Measurements from ENCODE around the gene TREX2.

Gene TREX2

DNA sequence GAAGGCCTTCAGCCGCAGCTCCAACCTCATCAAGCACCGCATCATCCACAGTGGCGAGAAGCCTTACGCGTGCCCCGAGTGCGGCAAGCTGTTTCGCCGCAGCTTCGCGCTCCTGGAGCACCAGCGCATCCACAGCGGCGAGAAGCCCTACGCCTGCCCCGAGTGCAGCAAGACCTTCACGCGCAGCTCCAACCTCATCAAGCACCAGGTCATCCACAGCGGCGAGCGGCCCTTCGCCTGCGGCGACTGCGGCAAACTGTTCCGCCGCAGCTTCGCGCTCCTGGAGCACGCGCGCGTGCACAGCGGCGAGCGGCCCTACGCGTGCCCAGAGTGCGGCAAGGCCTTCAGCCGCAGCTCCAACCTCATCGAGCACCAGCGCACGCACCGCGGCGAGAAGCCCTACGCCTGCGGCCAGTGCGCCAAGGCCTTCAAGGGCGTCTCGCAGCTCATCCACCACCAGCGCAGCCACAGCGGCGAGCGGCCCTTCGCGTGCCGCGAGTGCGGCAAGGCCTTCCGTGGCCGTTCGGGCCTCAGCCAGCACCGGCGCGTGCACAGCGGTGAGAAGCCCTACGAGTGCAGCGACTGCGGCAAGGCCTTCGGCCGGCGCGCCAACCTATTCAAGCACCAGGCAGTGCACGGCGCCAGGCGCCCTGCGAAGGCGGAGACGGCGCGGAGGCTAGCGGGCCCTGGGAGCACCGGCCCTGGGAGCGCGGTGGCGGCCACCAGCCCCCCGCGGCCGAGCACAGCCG is 24.8 kb downstream of the TREX2 start:
- Histone ChIP-seq H3K4me1 (ENCODE audit: control insufficient read depth, insufficient read depth, low read length) (no peaks in the 10 kb centered on the region), H3K9me3 (ENCODE audit: control insufficient read depth, insufficient read depth, low read length) (peaks cover 2% of the 10 kb centered on the region), H3K36me3 (ENCODE audit: control insufficient read depth, insufficient read depth, low read length) (no peaks in the 10 kb centered on the region), H3K27me3 (ENCODE audit: control insufficient read depth, insufficient read depth, low read length) (no peaks in the 10 kb centered on the region), H3K4me3 (ENCODE audit: low read depth, low read length) (no peak overlapping the region), H3K9ac (ENCODE audit: low read depth, low read length) (no peak overlapping the region)

DNA sequence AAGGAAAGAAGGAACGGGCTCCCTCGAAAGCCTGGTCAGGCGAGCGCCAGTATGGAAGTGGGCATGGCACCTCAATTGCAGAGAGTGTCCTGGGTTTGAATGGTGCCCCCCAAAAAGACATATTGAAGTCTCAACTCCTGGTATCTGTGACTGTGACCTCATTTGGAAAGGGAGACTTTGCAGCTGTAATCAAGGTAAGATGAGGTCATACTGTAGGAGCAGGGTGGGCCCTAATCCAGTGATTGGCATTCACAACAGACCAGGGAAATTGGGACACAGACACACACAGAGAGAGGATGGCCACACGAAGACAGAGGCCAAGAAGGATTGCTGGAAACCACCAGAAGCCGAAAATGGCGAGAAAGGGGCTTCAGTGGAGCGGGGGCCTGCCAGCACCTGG is 28.2 kb downstream of the TREX2 start:
- Histone ChIP-seq H3K36me3 (ENCODE audit: control insufficient read depth, insufficient read depth, low read length) (no peaks in the 10 kb centered on the region), H3K9me3 (ENCODE audit: control insufficient read depth, insufficient read depth, low read length) (peaks cover 5% of the 10 kb centered on the region)

DNA sequence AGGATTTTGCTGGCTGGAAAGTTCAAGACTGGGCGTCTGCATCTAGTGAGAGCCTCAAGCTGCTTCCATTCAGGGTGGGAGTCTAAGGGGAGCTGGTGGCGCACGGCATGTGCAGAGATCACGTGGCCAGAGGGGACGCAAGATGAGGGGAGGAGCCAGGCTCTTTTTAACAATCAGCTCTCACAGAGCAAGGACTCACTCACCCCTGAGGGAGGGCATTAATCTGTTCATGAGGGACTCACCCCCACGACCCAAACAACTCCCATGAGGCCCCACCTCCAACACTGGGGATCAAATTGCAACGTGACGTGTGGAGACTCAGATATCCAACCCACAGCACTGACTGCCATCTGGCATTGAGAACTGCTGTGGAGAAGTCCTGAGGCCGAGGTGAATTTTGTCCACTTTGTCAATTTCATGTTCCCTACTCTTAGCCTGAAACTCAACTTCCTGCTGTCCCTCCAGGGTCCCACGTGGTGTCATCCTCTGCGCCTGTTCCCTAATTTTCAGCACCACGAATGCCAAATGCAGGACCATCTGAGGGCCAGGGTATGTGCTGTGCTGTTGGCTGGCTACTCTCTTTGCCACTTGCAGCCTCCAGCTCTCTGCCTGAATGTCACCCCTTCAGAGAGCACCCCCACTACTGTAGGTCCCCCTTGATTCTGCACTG is 28.9 kb downstream of the TREX2 start:
- H3K9ac ChIP-seq (ENCODE audit: low read depth, low read length), result no peak overlapping the region
- H3K9me3 ChIP-seq (ENCODE audit: control insufficient read depth, insufficient read depth, low read length), result peaks cover 5% of the 10 kb centered on the region
- no peaks in the 10 kb centered on the region for H3K36me3 ChIP-seq (ENCODE audit: control insufficient read depth, insufficient read depth, low read length)
- H3K4me3 ChIP-seq (ENCODE audit: low read depth, low read length), result no peak overlapping the region
- no peaks in the 10 kb centered on the region for H3K4me1 ChIP-seq (ENCODE audit: control insufficient read depth, insufficient read depth, low read length)
- H3K27me3 ChIP-seq (ENCODE audit: control insufficient read depth, insufficient read depth, low read length), result peaks cover 7% of the 10 kb centered on the region

More for the DNA sequence above, 28.2 kb downstream of the TREX2 start:
- no peaks in the 10 kb centered on the region for H3K4me1 ChIP-seq (ENCODE audit: control insufficient read depth, insufficient read depth, low read length)
- H3K27me3 ChIP-seq (ENCODE audit: control insufficient read depth, insufficient read depth, low read length), result no peaks in the 10 kb centered on the region
- no peak overlapping the region for H3K9ac ChIP-seq (ENCODE audit: low read depth, low read length)
- no peak overlapping the region for H3K4me3 ChIP-seq (ENCODE audit: low read depth, low read length)

DNA sequence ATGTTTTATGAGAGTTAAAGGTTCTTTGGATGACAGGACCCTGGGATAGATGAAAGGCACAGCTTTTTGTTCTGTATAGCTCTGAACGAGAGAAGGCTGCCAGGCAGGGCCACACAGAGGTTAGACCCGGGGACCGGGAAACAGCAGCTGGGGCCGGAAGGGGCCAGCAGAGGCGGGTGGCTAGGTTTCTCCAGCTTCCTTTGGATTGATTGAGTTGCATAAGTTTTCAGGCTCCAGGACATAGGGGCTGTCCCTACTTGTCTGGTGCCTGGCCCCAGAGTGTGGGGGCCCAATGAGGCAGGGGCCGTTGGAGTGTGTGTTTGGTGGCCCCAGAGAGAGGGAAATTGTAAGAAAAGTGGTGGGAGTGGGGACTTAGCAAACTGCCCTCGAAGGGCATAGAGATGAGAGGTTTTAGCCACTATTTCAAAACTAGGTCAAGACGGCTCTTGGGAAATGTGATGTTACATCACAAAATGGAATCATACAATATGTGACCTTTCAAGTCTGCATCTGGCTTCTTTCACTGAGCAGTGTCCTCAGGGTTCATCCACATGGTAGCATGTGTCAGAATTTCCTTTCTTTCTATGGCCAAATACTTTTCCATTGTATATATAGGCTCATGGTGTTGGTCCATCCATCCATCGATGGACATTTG is 30.9 kb downstream of the TREX2 start:
- no peaks in the 10 kb centered on the region for H3K36me3 ChIP-seq (ENCODE audit: control insufficient read depth, insufficient read depth, low read length)
- H3K9me3 ChIP-seq (ENCODE audit: control insufficient read depth, insufficient read depth, low read length), result peaks cover 5% of the 10 kb centered on the region
- H3K4me1 ChIP-seq (ENCODE audit: control insufficient read depth, insufficient read depth, low read length), result no peaks in the 10 kb centered on the region
- no peak overlapping the region for H3K4me3 ChIP-seq (ENCODE audit: low read depth, low read length)
- no peak overlapping the region for H3K9ac ChIP-seq (ENCODE audit: low read depth, low read length)
- H3K27me3 ChIP-seq (ENCODE audit: control insufficient read depth, insufficient read depth, low read length), result peaks cover 12% of the 10 kb centered on the region

DNA sequence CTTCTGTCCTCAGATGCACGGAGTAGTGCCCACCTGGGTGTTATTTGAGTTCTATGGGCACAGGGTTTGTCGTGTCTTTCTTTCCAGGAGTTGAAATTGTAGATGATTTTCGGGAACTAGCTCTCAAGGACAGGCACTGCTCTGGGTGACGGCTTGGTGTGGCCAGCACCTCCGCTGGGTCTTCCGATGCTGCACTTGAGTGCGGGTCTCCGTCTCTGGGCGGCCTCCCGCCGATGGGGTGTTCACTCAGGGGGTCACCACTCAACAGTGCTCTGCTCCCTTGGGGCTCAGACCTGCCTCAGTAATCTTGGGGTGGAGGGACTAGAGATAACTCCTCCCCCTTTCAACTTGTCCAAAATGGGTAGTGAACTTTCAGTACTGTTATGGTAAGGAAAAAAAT is 32.1 kb downstream of the TREX2 start:
- peaks cover 5% of the 10 kb centered on the region for H3K9me3 ChIP-seq (ENCODE audit: control insufficient read depth, insufficient read depth, low read length)

DNA sequence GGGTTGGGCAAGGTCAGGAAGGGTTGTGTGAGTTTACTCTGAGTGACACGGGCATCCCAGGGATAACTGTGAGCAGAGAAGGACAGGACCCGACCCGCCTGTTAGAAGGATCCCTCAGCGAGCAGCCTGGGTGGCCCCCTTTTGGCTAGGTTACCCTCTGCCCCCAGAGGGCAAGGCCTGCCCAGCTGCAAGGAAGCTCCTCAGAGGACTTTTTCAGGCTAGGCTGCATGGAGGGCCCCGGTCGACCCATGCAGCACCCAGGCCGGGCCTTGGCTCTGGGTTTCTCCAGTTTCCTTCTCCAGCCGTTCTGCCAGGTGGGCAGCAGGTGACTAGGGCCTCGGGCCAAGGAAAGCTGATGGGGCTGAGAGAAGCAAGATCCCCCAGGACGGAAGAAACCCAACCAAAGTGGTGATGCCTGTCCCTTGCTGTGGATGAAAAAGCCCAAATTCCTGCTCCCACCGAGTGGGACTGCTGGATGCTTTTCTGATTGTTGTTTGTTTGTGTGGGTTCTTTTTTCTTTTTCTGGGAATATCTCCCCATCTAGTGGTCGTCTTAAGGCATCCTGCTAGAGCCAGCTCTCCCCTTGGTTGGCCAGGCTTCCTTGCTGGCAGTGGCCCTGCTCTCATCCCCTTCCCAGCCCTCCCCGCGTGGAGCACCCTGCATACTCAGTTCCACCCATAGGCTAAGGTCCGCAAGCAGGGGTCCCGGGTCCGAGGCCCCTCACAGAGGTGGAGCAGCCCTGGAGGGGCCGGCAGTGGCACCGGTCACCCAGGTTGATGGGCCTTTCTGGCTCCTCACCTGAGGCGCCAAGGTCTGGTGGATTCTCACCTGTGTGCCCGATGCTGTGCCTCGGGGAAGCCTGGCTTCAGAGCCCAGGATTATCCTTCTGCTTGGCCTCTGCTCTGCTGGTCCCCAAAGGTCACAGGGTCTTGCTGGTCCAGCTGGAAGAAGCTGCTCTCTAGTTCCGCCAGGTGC is 32.8 kb downstream of the TREX2 start:
- Histone ChIP-seq H3K9me3 (ENCODE audit: control insufficient read depth, insufficient read depth, low read length) (peaks cover 5% of the 10 kb centered on the region), H3K4me1 (ENCODE audit: control insufficient read depth, insufficient read depth, low read length) (no peaks in the 10 kb centered on the region), H3K27me3 (ENCODE audit: control insufficient read depth, insufficient read depth, low read length) (peaks cover 12% of the 10 kb centered on the region), H3K4me3 (ENCODE audit: low read depth, low read length) (no peak overlapping the region), H3K36me3 (ENCODE audit: control insufficient read depth, insufficient read depth, low read length) (no peaks in the 10 kb centered on the region), H3K9ac (ENCODE audit: low read depth, low read length) (no peak overlapping the region)

More for the DNA sequence above, 32.1 kb downstream of the TREX2 start:
- Histone ChIP-seq H3K36me3 (ENCODE audit: control insufficient read depth, insufficient read depth, low read length) (no peaks in the 10 kb centered on the region), H3K4me3 (ENCODE audit: low read depth, low read length) (no peak overlapping the region), H3K27me3 (ENCODE audit: control insufficient read depth, insufficient read depth, low read length) (peaks cover 12% of the 10 kb centered on the region), H3K9ac (ENCODE audit: low read depth, low read length) (no peak overlapping the region), H3K4me1 (ENCODE audit: control insufficient read depth, insufficient read depth, low read length) (no peaks in the 10 kb centered on the region)

DNA sequence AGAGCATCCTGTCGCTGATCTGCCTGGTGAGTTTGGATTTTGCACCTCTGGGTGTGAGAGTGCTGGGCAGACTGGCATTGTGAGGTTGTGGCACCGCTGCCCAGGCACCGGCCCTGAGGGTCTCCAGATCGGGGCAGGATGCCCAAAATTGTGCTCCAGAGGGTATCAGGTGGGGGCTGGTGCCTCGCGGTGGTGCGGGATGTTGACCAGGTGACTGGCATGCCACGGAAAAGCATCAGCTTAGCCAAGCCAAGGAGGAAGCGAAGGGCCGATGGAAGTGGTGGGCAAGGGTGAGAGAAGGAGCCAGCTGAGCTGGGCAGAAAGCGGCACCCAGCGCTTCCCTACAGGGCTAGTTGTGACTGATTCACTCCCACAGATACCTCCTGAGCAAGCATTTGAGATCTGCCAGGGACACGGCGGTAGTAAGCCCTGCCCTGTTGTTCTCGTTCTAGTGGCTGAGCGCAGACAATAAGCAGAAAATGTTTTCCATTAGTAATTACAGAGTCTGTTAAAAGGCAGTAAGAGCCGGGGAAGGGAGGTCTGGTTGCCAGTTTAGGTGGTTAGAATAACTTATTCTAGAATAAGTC is 33.8 kb downstream of the TREX2 start:
- Histone ChIP-seq H3K9ac (ENCODE audit: low read depth, low read length) (no peak overlapping the region), H3K27me3 (ENCODE audit: control insufficient read depth, insufficient read depth, low read length) (peaks cover 12% of the 10 kb centered on the region), H3K4me1 (ENCODE audit: control insufficient read depth, insufficient read depth, low read length) (no peaks in the 10 kb centered on the region), H3K4me3 (ENCODE audit: low read depth, low read length) (peak overlapping the region; percentile 18), H3K36me3 (ENCODE audit: control insufficient read depth, insufficient read depth, low read length) (no peaks in the 10 kb centered on the region), H3K9me3 (ENCODE audit: control insufficient read depth, insufficient read depth, low read length) (peaks cover 5% of the 10 kb centered on the region)

DNA sequence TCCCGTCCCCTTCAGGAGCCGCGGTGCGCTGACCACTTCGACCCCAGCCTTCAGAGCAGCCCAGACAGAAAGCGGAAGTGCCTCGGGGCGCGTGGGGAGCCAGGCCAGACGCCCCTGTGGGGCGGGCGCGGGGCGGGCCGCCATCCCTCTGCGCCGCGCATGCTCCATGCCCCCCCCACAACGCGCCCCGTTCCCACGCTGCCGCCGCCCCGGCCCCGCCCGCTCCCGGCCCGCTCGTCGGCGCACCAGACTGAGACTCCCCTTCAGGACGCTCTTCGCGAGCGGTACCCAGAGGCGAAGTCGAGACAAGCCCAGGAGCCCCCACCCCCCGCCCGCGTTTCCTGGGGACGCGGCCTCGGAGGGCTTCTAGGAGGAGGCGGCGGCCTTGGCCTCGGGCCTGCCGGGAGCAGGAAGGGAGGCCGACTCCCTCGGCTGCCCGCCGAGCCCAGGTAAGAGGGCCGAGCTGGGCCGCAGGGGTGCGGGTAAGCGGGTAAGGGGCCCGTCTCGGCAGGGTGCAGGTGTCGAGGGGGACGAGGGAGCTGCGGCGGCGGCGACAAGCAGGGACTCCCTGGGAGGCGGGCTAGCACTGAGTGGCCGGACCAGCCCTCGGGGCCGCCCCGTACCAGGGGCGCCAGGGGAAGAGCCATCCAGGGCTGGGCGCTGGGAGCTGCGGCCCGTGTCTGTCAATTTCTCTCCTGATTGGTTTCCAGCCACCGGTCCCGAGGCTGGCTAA is 34.4 kb downstream of the TREX2 start, which contains the start of gene ZFP92:
TSS of gene ZFP92 (plus strand) at position 218 of the 733 bp plus-strand sequence. CDS start 6,851 bp downstream, outside the sequence.
- no peak within 1 kb of the TSS for H3K9ac ChIP-seq (ENCODE audit: low read depth, low read length)
- H3K4me1 ChIP-seq (ENCODE audit: control insufficient read depth, insufficient read depth, low read length), result no peaks in the 10 kb centered on the region
- peaks cover 12% of the 10 kb centered on the region for H3K27me3 ChIP-seq (ENCODE audit: control insufficient read depth, insufficient read depth, low read length)
- H3K36me3 ChIP-seq (ENCODE audit: control insufficient read depth, insufficient read depth, low read length), result no peaks in the 10 kb centered on the region
- peaks cover 5% of the 10 kb centered on the region for H3K9me3 ChIP-seq (ENCODE audit: control insufficient read depth, insufficient read depth, low read length)
- peak within 1 kb of the TSS; percentile 22 for H3K4me3 ChIP-seq (ENCODE audit: low read depth, low read length)

DNA sequence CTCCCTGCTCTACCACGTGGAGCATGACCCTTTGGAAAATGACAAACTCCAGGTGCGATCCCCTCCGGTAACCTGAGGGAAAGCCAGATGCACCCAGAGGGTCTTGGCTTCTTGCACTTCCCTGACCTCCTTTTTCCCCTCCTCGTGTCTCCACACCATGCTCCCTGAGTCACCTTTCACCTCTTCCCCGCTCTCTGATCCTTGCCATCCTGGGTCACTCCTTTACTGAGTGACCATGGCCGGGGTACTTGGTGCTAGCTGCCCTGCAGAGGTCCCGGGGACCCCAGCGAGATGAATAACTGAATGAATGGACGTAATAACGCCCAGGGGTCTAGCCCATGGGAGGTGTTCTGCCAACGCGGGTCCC is 35.0 kb downstream of the TREX2 start:
- Histone ChIP-seq H3K4me3 (ENCODE audit: low read depth, low read length) (peak overlapping the region; percentile 22), H3K4me1 (ENCODE audit: control insufficient read depth, insufficient read depth, low read length) (no peaks in the 10 kb centered on the region)

DNA sequence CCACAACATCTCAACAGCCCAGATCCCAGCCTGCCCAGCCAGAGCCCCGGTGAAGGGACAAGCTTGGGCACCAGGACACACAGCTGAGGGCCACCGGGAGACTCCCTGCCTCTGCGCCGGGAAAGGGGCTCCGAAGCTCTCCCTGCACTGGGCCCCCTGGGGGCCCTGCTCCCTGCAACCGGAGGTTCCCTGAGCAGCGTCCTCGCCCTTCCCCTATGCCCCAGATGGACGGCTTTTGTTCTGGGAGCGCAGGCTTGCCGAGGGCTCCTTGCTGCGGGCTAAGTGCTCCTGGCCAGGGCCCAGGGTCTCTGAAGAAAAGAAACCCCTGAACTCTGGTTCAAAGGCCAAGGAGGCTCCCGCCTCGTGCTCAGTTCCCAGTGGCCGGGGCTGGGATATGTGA is 35.5 kb downstream of the TREX2 start:
- H3K9ac ChIP-seq (ENCODE audit: low read depth, low read length), result no peak overlapping the region
- H3K36me3 ChIP-seq (ENCODE audit: control insufficient read depth, insufficient read depth, low read length), result no peaks in the 10 kb centered on the region

More for the DNA sequence above, 35.0 kb downstream of the TREX2 start:
- Histone ChIP-seq H3K9ac (ENCODE audit: low read depth, low read length) (no peak overlapping the region), H3K36me3 (ENCODE audit: control insufficient read depth, insufficient read depth, low read length) (no peaks in the 10 kb centered on the region), H3K9me3 (ENCODE audit: control insufficient read depth, insufficient read depth, low read length) (peaks cover 2% of the 10 kb centered on the region), H3K27me3 (ENCODE audit: control insufficient read depth, insufficient read depth, low read length) (peaks cover 12% of the 10 kb centered on the region)

More for the DNA sequence above, 35.5 kb downstream of the TREX2 start:
- Histone ChIP-seq H3K4me1 (ENCODE audit: control insufficient read depth, insufficient read depth, low read length) (no peaks in the 10 kb centered on the region), H3K9me3 (ENCODE audit: control insufficient read depth, insufficient read depth, low read length) (no peaks in the 10 kb centered on the region), H3K4me3 (ENCODE audit: low read depth, low read length) (no peak overlapping the region), H3K27me3 (ENCODE audit: control insufficient read depth, insufficient read depth, low read length) (peaks cover 12% of the 10 kb centered on the region)
